ENCODE measurements around the gene RNF150. TPM values are rescaled to one million over a fixed set of nuclear protein-coding genes. Genes with fewer than 3 reads are reported as not detected.

The RNF150 gene
- total and polyA plus RNA-seq, 2 experiments from 2014 or later: 4.2 to 9.2 TPM

- no peak overlapping the region for H3K4me3 ChIP-seq
- no peaks in the 10 kb centered on the region for H4K20me1 ChIP-seq (ENCODE audit: insufficient read depth, poor library complexity, severe bottlenecking)
- WGBS (ENCODE audit: low lambda C conversion rate, missing lambda C conversion rate): 80% methylated on average over 2 of the region's 2 CpGs
- H3K27ac ChIP-seq: no peak overlapping the region
- H3K79me2 ChIP-seq: no peaks in the 10 kb centered on the region
- H3K4me1 ChIP-seq (ENCODE audit: insufficient read depth): peaks cover 8% of the 10 kb centered on the region
- no peaks in the 10 kb centered on the region for H3K9me3 ChIP-seq (ENCODE audit: low read depth)
- TF ChIP-seq EZH2phosphoT487 (IDR thresholded peaks at IDR 0.05; ENCODE audit: low read depth, severe bottlenecking, unreplicated experiment) (no peak), EZH2 (IDR thresholded peaks at IDR 0.05; ENCODE audit: borderline replicate concordance) (no peak), CTCF (IDR thresholded peaks at IDR 0.05; ENCODE audit: poor library complexity) (no peak)
- H2AFZ ChIP-seq: no peak overlapping the region
- no peak overlapping the region for H3K4me2 ChIP-seq
- no peaks in the 10 kb centered on the region for H3K36me3 ChIP-seq (replicated peaks; ENCODE audit: insufficient read depth, low read depth)
- DNase-seq (ENCODE audit: low spot score): no peak
- H3K27me3 ChIP-seq: peaks cover 4% of the 10 kb centered on the region
- H3K9me2 ChIP-seq (replicated peaks; ENCODE audit: insufficient read depth): no peaks in the 10 kb centered on the region
Observed at GRCh38 chr4:140931911-140932310, 201.4 kb downstream of the RNF150 start.

GRCh38 chr4:140930557-140930956, 202.7 kb downstream of the RNF150 start:
- Histone ChIP-seq H3K4me1 (ENCODE audit: insufficient read depth) (peaks cover 8% of the 10 kb centered on the region), H3K9me2 (replicated peaks; ENCODE audit: insufficient read depth) (no peaks in the 10 kb centered on the region), H3K27ac (no peak overlapping the region), H3K9me3 (ENCODE audit: low read depth) (no peaks in the 10 kb centered on the region), H3K4me3 (no peak overlapping the region), H3K4me2 (no peak overlapping the region), H2AFZ (no peak overlapping the region), H3K27me3 (peaks cover 4% of the 10 kb centered on the region), H3K79me2 (no peaks in the 10 kb centered on the region), H3K36me3 (replicated peaks; ENCODE audit: insufficient read depth, low read depth) (no peaks in the 10 kb centered on the region), H4K20me1 (ENCODE audit: insufficient read depth, poor library complexity, severe bottlenecking) (no peaks in the 10 kb centered on the region)
- WGBS (ENCODE audit: low lambda C conversion rate, missing lambda C conversion rate): 88% methylated on average over 7 of the region's 7 CpGs
- DNase-seq (ENCODE audit: low spot score): no peak
- TF ChIP-seq CTCF (IDR thresholded peaks at IDR 0.05; ENCODE audit: poor library complexity) (no peak), EZH2 (IDR thresholded peaks at IDR 0.05; ENCODE audit: borderline replicate concordance) (no peak), EZH2phosphoT487 (IDR thresholded peaks at IDR 0.05; ENCODE audit: low read depth, severe bottlenecking, unreplicated experiment) (no peak)

- no peak for DNase-seq (ENCODE audit: low spot score)
- Histone ChIP-seq H3K4me3 (no peak overlapping the region), H3K9me2 (replicated peaks; ENCODE audit: insufficient read depth) (no peaks in the 10 kb centered on the region), H3K36me3 (replicated peaks; ENCODE audit: insufficient read depth, low read depth) (no peaks in the 10 kb centered on the region), H3K9me3 (ENCODE audit: low read depth) (no peaks in the 10 kb centered on the region), H3K79me2 (no peaks in the 10 kb centered on the region), H3K27ac (no peak overlapping the region), H3K4me2 (no peak overlapping the region), H3K4me1 (ENCODE audit: insufficient read depth) (peaks cover 8% of the 10 kb centered on the region), H2AFZ (no peak overlapping the region), H3K27me3 (peaks cover 4% of the 10 kb centered on the region), H4K20me1 (ENCODE audit: insufficient read depth, poor library complexity, severe bottlenecking) (no peaks in the 10 kb centered on the region)
- WGBS (ENCODE audit: low lambda C conversion rate, missing lambda C conversion rate): 98% methylated on average over 3 of the region's 3 CpGs
- TF ChIP-seq CTCF (IDR thresholded peaks at IDR 0.05; ENCODE audit: poor library complexity) (no peak), EZH2phosphoT487 (IDR thresholded peaks at IDR 0.05; ENCODE audit: low read depth, severe bottlenecking, unreplicated experiment) (no peak), EZH2 (IDR thresholded peaks at IDR 0.05; ENCODE audit: borderline replicate concordance) (no peak)
Observed at GRCh38 chr4:140930011-140930410, 203.3 kb downstream of the RNF150 start.

GRCh38 chr4:140928880-140929279, 204.4 kb downstream of the RNF150 start:
- H3K4me3 ChIP-seq: no peak overlapping the region
- no peaks in the 10 kb centered on the region for H3K9me3 ChIP-seq (ENCODE audit: low read depth)
- H3K36me3 ChIP-seq (replicated peaks; ENCODE audit: insufficient read depth, low read depth): no peaks in the 10 kb centered on the region
- H3K4me2 ChIP-seq: no peak overlapping the region
- peaks cover 4% of the 10 kb centered on the region for H3K27me3 ChIP-seq
- H2AFZ ChIP-seq: no peak overlapping the region
- H3K79me2 ChIP-seq: no peaks in the 10 kb centered on the region
- no peaks in the 10 kb centered on the region for H4K20me1 ChIP-seq (ENCODE audit: insufficient read depth, poor library complexity, severe bottlenecking)
- no peak for DNase-seq (ENCODE audit: low spot score)
- 61% methylated on average over 3 of the region's 3 CpGs for WGBS (ENCODE audit: low lambda C conversion rate, missing lambda C conversion rate)
- no peak overlapping the region for H3K27ac ChIP-seq
- TF ChIP-seq EZH2 (IDR thresholded peaks at IDR 0.05; ENCODE audit: borderline replicate concordance) (no peak), CTCF (IDR thresholded peaks at IDR 0.05; ENCODE audit: poor library complexity) (no peak), EZH2phosphoT487 (IDR thresholded peaks at IDR 0.05; ENCODE audit: low read depth, severe bottlenecking, unreplicated experiment) (no peak)
- no peaks in the 10 kb centered on the region for H3K9me2 ChIP-seq (replicated peaks; ENCODE audit: insufficient read depth)
- H3K4me1 ChIP-seq (ENCODE audit: insufficient read depth): peaks cover 8% of the 10 kb centered on the region
